HEK293T (cell line): Measurements from ENCODE around the gene IFI30.
A peak's percentile ranks its signal among the peaks of the same experiment; 100 is the strongest.

ENCODE experiments used
- CTCF ChIA-PET: fragments of 350-600 bp; formaldehyde crosslinking; extraction: SDS; loops from one replicate; lab custom pipeline; 2021; ENCODE audit warnings: antibody characterized with exemption, inconsistent platforms; lab: Yijun Ruan, JAX
- POLR2A ChIA-PET: fragments of 350-600 bp; formaldehyde crosslinking; extraction: SDS; loops from one replicate; lab custom pipeline; 2020; ENCODE audit warnings: antibody characterized with exemption, inconsistent platforms; lab: Yijun Ruan, JAX
- DNase-seq: peaks from one replicate; pipeline ENCODE4 v3.0.0; 2012; ENCODE audit warnings: mixed read lengths; ENCODE audit errors: extremely low spot score
- ARNT ChIP-seq: fragments of 450-650 bp; IDR thresholded peaks from 2 replicates; pipeline ENCODE4 v1.6.1; 2017; ENCODE audit warnings: mild to moderate bottlenecking
- BHLHE40 ChIP-seq: fragments of 450-650 bp; IDR thresholded peaks from 2 replicates; pipeline ENCODE4 v1.6.1; 2016; ENCODE audit warnings: mild to moderate bottlenecking, moderate library complexity, borderline replicate concordance
- CTBP1 ChIP-seq: fragments of 450-650 bp; IDR thresholded peaks from 2 replicates; pipeline ENCODE4 v1.6.1; 2016; ENCODE audit warnings: borderline replicate concordance
- ELF4 ChIP-seq: fragments of 450-650 bp; IDR thresholded peaks from 2 replicates; pipeline ENCODE4 v1.6.1; 2017; ENCODE audit warnings: antibody characterized with exemption
- FOXA1 ChIP-seq: fragments of 450-650 bp; IDR thresholded peaks from 2 replicates; pipeline ENCODE4 v1.6.1; 2016; ENCODE audit warnings: mild to moderate bottlenecking
- FOXK2 ChIP-seq: fragments of 450-650 bp; IDR thresholded peaks from 2 replicates; pipeline ENCODE4 v1.6.1; 2016; ENCODE audit warnings: mild to moderate bottlenecking
- FOXM1 ChIP-seq: fragments of 450-650 bp; IDR thresholded peaks from 2 replicates; pipeline ENCODE4 v1.6.1; 2017; ENCODE audit warnings: mild to moderate bottlenecking, borderline replicate concordance
- HDGF ChIP-seq: fragments of 450-650 bp; IDR thresholded peaks from 2 replicates; pipeline ENCODE4 v1.6.1; 2017; ENCODE audit warnings: antibody characterized with exemption, borderline replicate concordance
- L3MBTL2 ChIP-seq: fragments of 450-650 bp; conservative IDR thresholded peaks from 2 replicates; pipeline ENCODE4 v1.6.1; 2016; ENCODE audit warnings: mild to moderate bottlenecking
- LEF1 ChIP-seq: fragments of 450-650 bp; IDR thresholded peaks from 2 replicates; pipeline ENCODE4 v1.6.1; 2017; ENCODE audit warnings: mild to moderate bottlenecking, borderline replicate concordance
- NFRKB ChIP-seq: fragments of 450-650 bp; IDR thresholded peaks from 2 replicates; pipeline ENCODE4 v1.6.1; 2016; ENCODE audit warnings: mild to moderate bottlenecking, moderate library complexity
- SP1 ChIP-seq: fragments of 450-650 bp; IDR thresholded peaks from 2 replicates; pipeline ENCODE4 v1.6.1; 2017
- SUZ12 ChIP-seq: fragments of 450-650 bp; IDR thresholded peaks from 2 replicates; pipeline ENCODE4 v1.6.1; 2016; ENCODE audit warnings: mild to moderate bottlenecking
- TARDBP ChIP-seq: fragments of 450-650 bp; IDR thresholded peaks from 2 replicates; pipeline ENCODE4 v1.6.1; 2016
- ZNF384 ChIP-seq: fragments of 450-650 bp; IDR thresholded peaks from 2 replicates; pipeline ENCODE4 v1.6.1; 2016
- TF ChIP-seq, protein P1 (sequence below): fragments of 450-650 bp; IDR thresholded peaks from 2 replicates; pipeline ENCODE4 v1.6.1; 2016

IFI30 gene

DNA sequence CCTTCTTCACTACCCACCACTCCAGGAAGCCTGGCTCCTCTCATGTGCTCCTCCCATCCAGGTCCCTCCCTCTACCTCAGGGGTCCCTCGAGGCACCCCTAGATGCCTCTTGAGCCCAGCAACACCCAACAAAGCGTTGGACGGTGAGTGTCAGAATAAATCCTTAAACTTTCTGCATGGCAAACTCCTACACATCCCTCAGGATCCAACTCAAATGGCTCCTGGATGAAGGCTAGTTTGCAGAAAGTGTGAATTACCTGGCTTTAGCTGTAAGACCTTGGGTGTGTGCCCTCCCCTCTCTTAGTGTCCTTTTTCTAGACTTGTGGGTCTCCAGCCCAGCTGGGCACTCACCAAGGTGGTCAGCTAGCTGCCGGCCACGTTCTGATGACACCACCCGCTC is 24.8 kb downstream of the IFI30 start:
- TF ChIP-seq SUZ12 (no peak), SP1 (no peak), HDGF (no peak), FOXM1 (no peak), FOXA1 (no peak), ZNF384 (no peak), TARDBP (no peak), CTBP1 (no peak), L3MBTL2 (no peak), FOXK2 (no peak), ELF4 (no peak), LEF1 (no peak), ARNT (no peak), BHLHE40 (no peak), NFRKB (no peak)
- TF ChIP-seq, protein P1, sequence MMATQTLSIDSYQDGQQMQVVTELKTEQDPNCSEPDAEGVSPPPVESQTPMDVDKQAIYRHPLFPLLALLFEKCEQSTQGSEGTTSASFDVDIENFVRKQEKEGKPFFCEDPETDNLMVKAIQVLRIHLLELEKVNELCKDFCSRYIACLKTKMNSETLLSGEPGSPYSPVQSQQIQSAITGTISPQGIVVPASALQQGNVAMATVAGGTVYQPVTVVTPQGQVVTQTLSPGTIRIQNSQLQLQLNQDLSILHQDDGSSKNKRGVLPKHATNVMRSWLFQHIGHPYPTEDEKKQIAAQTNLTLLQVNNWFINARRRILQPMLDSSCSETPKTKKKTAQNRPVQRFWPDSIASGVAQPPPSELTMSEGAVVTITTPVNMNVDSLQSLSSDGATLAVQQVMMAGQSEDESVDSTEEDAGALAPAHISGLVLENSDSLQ = no peak
- CTCF ChIA-PET = interaction anchor here (1.0 kb wide), 1 partner anchor 30 kb away, joined by 3 read pairs; no protein-coding TSS in a partner anchor
- no peak for DNase-seq
- POLR2A ChIA-PET = interaction anchor here (1.4 kb wide), 1 partner anchor 131 kb away, joined by 3 read pairs; no protein-coding TSS in a partner anchor

DNA sequence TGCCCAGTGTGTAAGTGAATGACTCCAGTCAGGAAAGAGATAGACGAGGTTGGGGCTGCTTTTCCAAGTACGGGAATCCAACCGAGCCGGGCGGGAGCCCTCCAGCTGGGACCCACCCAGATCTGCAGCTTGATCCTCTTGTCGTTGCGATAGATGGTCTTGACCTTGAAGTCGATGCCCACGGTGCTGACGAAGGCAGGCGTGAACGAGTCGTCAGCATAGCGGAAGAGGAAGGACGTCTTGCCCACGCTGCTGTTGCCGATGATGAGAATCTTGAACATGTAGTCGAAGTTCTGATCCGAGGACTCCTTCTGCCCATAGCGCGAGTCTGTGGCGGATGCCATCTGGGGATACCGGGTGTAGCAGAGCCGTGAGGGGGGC is 28.8 kb downstream of the IFI30 start:
- no peak for DNase-seq
- CTCF ChIA-PET = no interaction called here
- TF ChIP-seq SP1 = no peak
- no peak for TF ChIP-seq SUZ12
- TF ChIP-seq ELF4 = no peak
- TF ChIP-seq NFRKB = no peak
- TF ChIP-seq ARNT = no peak
- POLR2A ChIA-PET = no interaction called here

DNA sequence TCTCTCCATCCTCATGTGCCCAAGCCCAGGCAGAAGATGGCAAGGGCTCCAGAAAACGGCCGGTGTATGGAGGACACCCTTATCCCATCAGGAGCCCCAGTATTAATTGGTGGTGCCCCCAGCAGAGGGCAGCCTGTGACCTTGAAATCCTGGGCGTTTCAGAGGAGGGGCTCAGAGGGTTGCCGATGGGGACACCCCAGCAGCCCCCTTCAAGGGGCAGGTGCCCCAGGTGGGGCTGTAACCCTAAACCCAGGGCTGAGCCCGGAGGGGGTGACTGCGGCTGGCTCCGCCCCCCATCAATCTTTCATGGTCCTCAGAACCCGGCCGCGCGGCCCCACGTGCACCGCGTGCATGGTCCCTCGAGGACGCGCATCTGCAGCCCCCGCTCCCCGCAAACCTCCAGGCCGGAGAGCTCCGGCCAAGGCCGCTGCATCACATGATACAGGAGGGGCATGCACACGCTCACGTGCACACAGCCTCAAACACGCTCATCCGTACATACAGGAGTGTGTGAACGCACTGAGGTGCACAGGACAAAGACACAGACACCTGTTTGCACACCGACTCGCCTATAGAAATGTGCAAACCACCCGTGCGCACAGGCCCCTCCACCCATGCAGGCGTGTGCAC is 29.3 kb downstream of the IFI30 start:
- ChIA-PET POLR2A (no interaction called here), CTCF (no interaction called here)
- DNase-seq = no peak
- TF ChIP-seq FOXA1 = no peak
- TF ChIP-seq, protein P1 = peak; percentile 41
- TF ChIP-seq L3MBTL2 = peak; percentile 89

DNA sequence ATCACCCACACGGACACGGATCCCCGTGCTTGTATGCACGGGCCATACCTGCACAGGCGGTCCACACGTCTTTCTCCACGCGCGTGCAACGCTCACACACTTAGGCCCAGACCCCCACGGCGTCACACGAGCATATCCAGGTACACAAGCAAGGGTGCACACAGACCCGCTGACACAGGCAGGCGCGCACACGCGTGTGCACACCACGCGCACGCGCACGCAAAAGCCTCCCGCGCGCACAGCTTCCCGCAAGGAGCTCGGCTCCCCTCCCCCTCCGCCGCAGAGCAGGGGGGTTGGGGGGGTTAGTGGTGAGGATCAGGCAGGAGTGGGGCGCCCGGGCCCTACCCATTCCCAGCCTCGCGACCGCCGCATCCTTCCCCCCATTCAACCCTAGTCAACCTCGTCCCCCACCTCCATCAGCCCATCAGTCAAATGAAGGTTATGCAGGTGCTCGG is 29.8 kb downstream of the IFI30 start:
- CTCF ChIA-PET = interaction anchor here (1.2 to 3.9 kb wide), 2 partner anchors 9 to 48 kb away, joined by 3 to 30 read pairs; no protein-coding TSS in a partner anchor
- DNase-seq = no peak
- TF ChIP-seq FOXM1 (no peak), TARDBP (peak; percentile 95)
- POLR2A ChIA-PET = interaction anchor here (1.0 to 3.2 kb wide), 6 partner anchors 7 to 139 kb away, joined by 3 to 22 read pairs (median 8); partner anchors contain the start of gene JUND

DNA sequence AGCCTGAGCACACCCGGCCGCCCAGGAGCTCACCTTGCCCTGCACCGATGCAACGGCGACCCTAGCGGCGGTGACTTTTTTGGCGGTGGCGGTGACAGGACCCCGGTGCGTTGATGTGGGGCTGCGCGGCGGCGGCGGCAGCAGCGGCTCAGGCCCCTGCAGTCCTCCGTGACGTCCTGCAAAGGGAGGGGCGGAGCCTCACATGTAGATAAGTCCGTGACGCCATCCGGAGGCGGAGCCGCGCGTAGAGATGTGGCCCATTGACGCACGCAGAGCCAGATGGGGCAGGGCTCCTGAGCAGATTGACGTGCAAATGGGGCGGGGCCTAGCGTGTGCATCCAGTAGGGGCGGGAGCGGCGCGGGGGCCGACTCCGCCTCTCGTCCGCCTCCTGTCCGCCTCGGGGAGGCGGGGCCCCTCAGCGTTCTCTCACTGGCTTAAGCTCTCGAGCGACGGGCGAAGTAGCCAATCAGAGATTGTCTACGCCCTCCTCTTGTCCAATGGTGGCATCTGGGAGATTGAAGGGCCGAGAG is 30.3 kb downstream of the IFI30 start, which contains the start of gene RAB3A:
Gene RAB3A (minus strand): TSS at position 180 of the 531 bp plus-strand sequence. CDS start 1,302 bp downstream, outside the sequence.
- POLR2A ChIA-PET = interaction anchor here (1.0 to 3.2 kb wide), 8 partner anchors 8 to 139 kb away, joined by 3 to 22 read pairs (median 8); partner anchors contain the start of genes JUND and MPV17L2
- peak; percentile 97 for DNase-seq
- TF ChIP-seq NFRKB (no peak), SP1 (peak; percentile 79; the same call in 1 of the 2 replicates), SUZ12 (no peak), CTBP1 (no peak), BHLHE40 (no peak), LEF1 (no peak), FOXM1 (no peak), HDGF (peak; percentile 99), FOXK2 (no peak), FOXA1 (no peak), L3MBTL2 (no peak), ZNF384 (no peak), TARDBP (no peak), ARNT (no peak), ELF4 (no peak)
- TF ChIP-seq, protein P1 = peak; percentile 100
- CTCF ChIA-PET = interaction anchor here (1.2 to 3.9 kb wide), 2 partner anchors 9 to 47 kb away, joined by 3 to 30 read pairs; no protein-coding TSS in a partner anchor
